ENCODE data around the gene ANAPC13. TPM values are rescaled to one million over a fixed set of nuclear protein-coding genes. Genes with fewer than 3 reads are reported as not detected.

The ANAPC13 gene
- total and polyA plus RNA-seq, 12 donors = 51.1 to 186 (median 76.8) TPM

- intact Hi-C loops (cut with DNase I) = no loop called here
- Histone ChIP-seq H3K27ac (peak overlapping the region in 1 of 5 donors; percentile 22), H3K36me3 (replicated peaks in 1 of 2) (no peaks in the 10 kb centered on the region), H3K9me3 (replicated peaks in 1 of 3) (no peaks in the 10 kb centered on the region), H3K4me3 (no peak overlapping the region), H3K4me1 (replicated peaks in 1 of 2) (peaks cover 0 to 8% of the 10 kb centered on the region in 2 donors), H3K27me3 (peaks cover 6% of the 10 kb centered on the region)
- TF ChIP-seq CTCF (IDR thresholded peaks at IDR 0.05) = peak in 5 of 6 experiments; percentile 15 to 49 (median 27)
- TF ChIP-seq POLR2A (IDR thresholded peaks at IDR 0.05) = no peak
- WGBS, 4 donors = 61 to 75% (median 65%) methylated on average over 2 of the region's 2 CpGs
- peak in 5 of 7 donors; percentile 21 to 40 (median 34) for DNase-seq
Measured at GRCh38 chr3:134449277-134449676, 36.5 kb downstream of the ANAPC13 start.

- Histone ChIP-seq H3K4me3 (no peak overlapping the region), H3K27me3 (peaks cover 8% of the 10 kb centered on the region), H3K27ac (no peak overlapping the region), H3K4me1 (replicated peaks in 1 of 2) (peaks cover 0 to 8% of the 10 kb centered on the region in 2 donors), H3K9me3 (replicated peaks in 1 of 3) (no peaks in the 10 kb centered on the region), H3K36me3 (replicated peaks in 1 of 2) (no peaks in the 10 kb centered on the region)
- TF ChIP-seq CTCF (IDR thresholded peaks at IDR 0.05) (no peak), POLR2A (IDR thresholded peaks at IDR 0.05) (no peak)
- intact Hi-C loops (cut with DNase I) = no loop called here
- DNase-seq = no peak
- WGBS, 4 donors = 88 to 96% (median 94%) methylated on average over 5 of the region's 5 CpGs
Measured at GRCh38 chr3:134448664-134449063, 37.1 kb downstream of the ANAPC13 start.

- WGBS, 4 donors = 58 to 86% (median 69%) methylated on average over 1 of the region's 1 CpG
- TF ChIP-seq CTCF (IDR thresholded peaks at IDR 0.05) (no peak), POLR2A (IDR thresholded peaks at IDR 0.05) (no peak)
- H3K9me3 ChIP-seq (replicated peaks in 1 of 3) = no peaks in the 10 kb centered on the region
Measured at GRCh38 chr3:134447351-134447750, 38.4 kb downstream of the ANAPC13 start.

GRCh38 chr3:134446800-134447199 lies 39.0 kb downstream of the ANAPC13 start:
- Histone ChIP-seq H3K36me3 (replicated peaks in 1 of 2) (no peaks in the 10 kb centered on the region), H3K27ac (peak overlapping the region in 1 of 5 donors; percentile 75), H3K9me3 (replicated peaks in 1 of 3) (no peaks in the 10 kb centered on the region), H3K27me3 (peaks cover 8% of the 10 kb centered on the region), H3K4me1 (replicated peaks in 1 of 2) (peaks cover 0 to 8% of the 10 kb centered on the region in 2 donors), H3K4me3 (no peak overlapping the region)
- intact Hi-C loops (cut with DNase I) = no loop called here
- DNase-seq = peak in 2 of 7 donors; percentile 14 to 34
- WGBS, 4 donors = 40 to 65% (median 64%) methylated on average over 3 of the region's 3 CpGs
- no peak for TF ChIP-seq POLR2A (IDR thresholded peaks at IDR 0.05)
- TF ChIP-seq CTCF (IDR thresholded peaks at IDR 0.05) = no peak

More at GRCh38 chr3:134447351-134447750, 38.4 kb downstream of the ANAPC13 start:
- H3K27ac ChIP-seq = peak overlapping the region in 1 of 5 donors; percentile 29
- intact Hi-C loops (cut with DNase I) = no loop called here
- DNase-seq = no peak
- H3K27me3 ChIP-seq = peaks cover 8% of the 10 kb centered on the region
- peaks cover 0 to 8% of the 10 kb centered on the region in 2 donors for H3K4me1 ChIP-seq (replicated peaks in 1 of 2)
- H3K4me3 ChIP-seq = no peak overlapping the region
- H3K36me3 ChIP-seq (replicated peaks in 1 of 2) = no peaks in the 10 kb centered on the region

Data from adrenal gland (tissue), 12 donors.